Esophagus squamous epithelium (tissue), 5 donors: ENCODE measurements around the gene ZNF689. TPM values are rescaled to one million over a fixed set of nuclear protein-coding genes. Genes with fewer than 3 reads are reported as not detected.

Experiments used
- DNase-seq: peaks from one replicate; lab custom pipeline; 2025; lab: John Stamatoyannopoulos, UW
- H3K27ac ChIP-seq, 4 donors: fragments of 200-600 bp; sonication (generic); one replicate each; pipeline ENCODE4 v1.5.1; 2016 to 2019; ENCODE audit warnings: mild to moderate bottlenecking in 1 of 4
- H3K27me3 ChIP-seq, 4 donors: fragments of 200-600 bp; sonication (generic); 1 replicate in 3 of 4; 2 replicates in 1 of 4; pipeline versions ENCODE4 v1.5.1 to v1.6.0; 2017 to 2021; ENCODE audit warnings: antibody characterized with exemption in 1 of 4
- H3K36me3 ChIP-seq, 3 donors: fragments of 200-600 bp; sonication (generic); one replicate each; pipeline ENCODE4 v1.5.1; 2016 to 2019
- H3K4me1 ChIP-seq, 3 donors: fragments of 200-600 bp; sonication (generic); one replicate each; pipeline ENCODE4 v1.5.1; 2017 to 2019
- H3K4me3 ChIP-seq, 4 donors: fragments of 200-600 bp; sonication (generic); 1 replicate in 3 of 4; 2 replicates in 1 of 4; pipeline ENCODE4 v1.5.1; 2016 to 2019; ENCODE audit warnings: mild to moderate bottlenecking in 2 of 4, moderate library complexity in 1 of 4
- H3K9me3 ChIP-seq, 3 donors: fragments of 200-600 bp; sonication (generic); one replicate each; pipeline ENCODE4 v1.5.1; 2016 to 2019
- POLR2A ChIP-seq, 4 donors: fragments of 450-650 bp; IDR thresholded peaks; one replicate each; pipeline ENCODE4 v1.6.1; 2017; ENCODE audit warnings: antibody characterized with exemption in 4 of 4, mild to moderate bottlenecking in 4 of 4, moderate library complexity in 3 of 4
- WGBS, 2 donors: methylation state at CpG; one replicate each; pipeline ENCODE4 v1.1.5; 2018; 5-methylcytosine and 5-hydroxymethylcytosine counted together
- intact Hi-C: fragments of 100-400 bp; cut with DNase I; formaldehyde crosslinking; loops from one replicate; pipeline ENCODE4 v1.15.0; 2022
- total RNA-seq, 4 donors: library from RNA; depleted of rRNA; stranded (reverse); fragments of >200 nt; gene quantifications; one replicate each; pipeline ENCODE4 v1.1.0, GENCODE V29; 2016
- TF ChIP-seq, protein P1 (sequence below), 6 experiments: fragments of 450-650 bp in 4 of 6; fragments of 200-600 bp in 2 of 6; sonication (generic) in 2 of 6; IDR thresholded peaks; one replicate each; pipeline ENCODE4 v1.5.1; 2016 to 2019; ENCODE audit warnings: antibody characterized with exemption in 6 of 6, mild to moderate bottlenecking in 4 of 6, moderate library complexity in 4 of 6
- donor health status: DM: yes; HTN: yes; CAD: no.

The ZNF689 gene
- total RNA-seq, 4 donors from 2014 or later: 2.0 to 6.7 (median 3.8) TPM

DNA sequence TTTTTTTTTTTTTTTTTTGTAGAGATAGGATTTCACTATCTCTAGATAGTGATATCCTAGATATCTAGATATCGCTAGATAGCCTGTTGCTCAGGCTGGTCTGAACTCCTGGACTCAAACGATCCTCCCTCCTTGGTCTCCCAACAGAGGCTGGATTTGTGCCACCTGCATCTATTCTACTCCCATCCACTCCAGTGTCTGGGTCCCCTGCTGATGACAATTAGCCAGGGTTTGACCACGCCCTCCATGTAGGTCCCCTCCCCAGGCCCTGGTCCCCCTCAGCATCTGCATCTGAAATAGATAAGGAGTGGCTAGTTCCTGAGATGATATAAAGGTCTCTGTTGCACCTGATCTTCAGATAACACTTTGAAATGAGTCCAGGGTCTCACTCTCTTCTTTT lies 40.9 kb downstream of the ZNF689 start:
- intact Hi-C loops: no loop called here
- H3K4me1 ChIP-seq: peaks cover 27 to 53% (median 36%) of the 10 kb centered on the region in 3 donors
- no peak for TF ChIP-seq POLR2A (IDR thresholded peaks at IDR 0.05)
- TF ChIP-seq, protein P1, sequence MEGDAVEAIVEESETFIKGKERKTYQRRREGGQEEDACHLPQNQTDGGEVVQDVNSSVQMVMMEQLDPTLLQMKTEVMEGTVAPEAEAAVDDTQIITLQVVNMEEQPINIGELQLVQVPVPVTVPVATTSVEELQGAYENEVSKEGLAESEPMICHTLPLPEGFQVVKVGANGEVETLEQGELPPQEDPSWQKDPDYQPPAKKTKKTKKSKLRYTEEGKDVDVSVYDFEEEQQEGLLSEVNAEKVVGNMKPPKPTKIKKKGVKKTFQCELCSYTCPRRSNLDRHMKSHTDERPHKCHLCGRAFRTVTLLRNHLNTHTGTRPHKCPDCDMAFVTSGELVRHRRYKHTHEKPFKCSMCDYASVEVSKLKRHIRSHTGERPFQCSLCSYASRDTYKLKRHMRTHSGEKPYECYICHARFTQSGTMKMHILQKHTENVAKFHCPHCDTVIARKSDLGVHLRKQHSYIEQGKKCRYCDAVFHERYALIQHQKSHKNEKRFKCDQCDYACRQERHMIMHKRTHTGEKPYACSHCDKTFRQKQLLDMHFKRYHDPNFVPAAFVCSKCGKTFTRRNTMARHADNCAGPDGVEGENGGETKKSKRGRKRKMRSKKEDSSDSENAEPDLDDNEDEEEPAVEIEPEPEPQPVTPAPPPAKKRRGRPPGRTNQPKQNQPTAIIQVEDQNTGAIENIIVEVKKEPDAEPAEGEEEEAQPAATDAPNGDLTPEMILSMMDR (IDR thresholded peaks at IDR 0.05): no peak
- H3K27me3 ChIP-seq: no peaks in the 10 kb centered on the region
- DNase-seq: no peak
- no peaks in the 10 kb centered on the region for H3K9me3 ChIP-seq
- H3K36me3 ChIP-seq: peaks cover 0 to 6% (median 0%) of the 10 kb centered on the region in 3 donors
- no peak overlapping the region for H3K4me3 ChIP-seq
- H3K27ac ChIP-seq: no peak overlapping the region
- WGBS, 2 donors: 84 to 91% methylated on average over 3 of the region's 3 CpGs

GRCh38 chr16:30567991-30568638 lies 42.1 kb downstream of the ZNF689 start:
- Histone ChIP-seq H3K27me3 (no peaks in the 10 kb centered on the region), H3K4me3 (no peak overlapping the region), H3K9me3 (no peaks in the 10 kb centered on the region), H3K36me3 (peaks cover 0 to 6% (median 0%) of the 10 kb centered on the region in 3 donors), H3K27ac (peak overlapping the region; percentile 63 to 83 (median 68)), H3K4me1 (peaks cover 27 to 53% (median 36%) of the 10 kb centered on the region in 3 donors)
- DNase-seq: no peak
- peak in 1 of 4 donors; percentile 50 for TF ChIP-seq POLR2A (IDR thresholded peaks at IDR 0.05)
- TF ChIP-seq, protein P1 (IDR thresholded peaks at IDR 0.05): no peak
- intact Hi-C loops: no loop called here
- WGBS, 2 donors: 15 to 19% methylated on average over 6 of the region's 6 CpGs

GRCh38 chr16:30567160-30567990 lies 42.8 kb downstream of the ZNF689 start:
- Histone ChIP-seq H3K4me3 (no peak overlapping the region), H3K4me1 (peaks cover 21 to 47% (median 32%) of the 10 kb centered on the region in 3 donors), H3K9me3 (no peaks in the 10 kb centered on the region), H3K36me3 (peaks cover 0 to 6% (median 0%) of the 10 kb centered on the region in 3 donors), H3K27ac (peak overlapping the region; percentile 63 to 83 (median 68)), H3K27me3 (no peaks in the 10 kb centered on the region)
- DNase-seq: no peak
- intact Hi-C loops: no loop called here
- 55 to 59% methylated on average over 9 to 14 of the region's 14 CpGs for WGBS, 2 donors
- TF ChIP-seq, protein P1 (IDR thresholded peaks at IDR 0.05): no peak
- no peak for TF ChIP-seq POLR2A (IDR thresholded peaks at IDR 0.05)

DNA sequence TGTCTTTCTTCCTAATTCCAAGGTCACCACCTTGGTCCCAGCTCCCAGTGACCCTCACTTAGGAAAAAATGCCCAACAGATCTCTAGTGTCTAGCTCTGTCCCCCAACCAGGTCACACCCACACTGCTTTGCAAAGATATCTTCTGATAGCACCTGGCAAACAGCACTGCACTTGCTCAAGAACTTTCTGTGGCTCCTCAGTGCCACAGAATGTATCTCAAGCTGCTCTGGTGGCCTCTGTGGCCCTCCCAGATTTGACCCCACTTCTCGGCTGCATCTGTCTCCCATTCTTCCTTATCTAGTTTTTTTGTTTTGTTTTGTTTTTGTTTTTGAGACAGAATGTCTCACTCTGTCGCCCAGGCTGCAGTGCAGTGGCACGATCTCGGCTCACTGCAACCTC lies 43.7 kb downstream of the ZNF689 start:
- no peak overlapping the region for H3K4me3 ChIP-seq
- peaks cover 18 to 48% (median 28%) of the 10 kb centered on the region in 3 donors for H3K4me1 ChIP-seq
- no peaks in the 10 kb centered on the region for H3K27me3 ChIP-seq
- TF ChIP-seq POLR2A (IDR thresholded peaks at IDR 0.05): no peak
- TF ChIP-seq, protein P1 (IDR thresholded peaks at IDR 0.05): no peak
- intact Hi-C loops: no loop called here
- H3K9me3 ChIP-seq: no peaks in the 10 kb centered on the region
- peaks cover 0 to 6% (median 0%) of the 10 kb centered on the region in 3 donors for H3K36me3 ChIP-seq
- no peak for DNase-seq
- WGBS, 2 donors: 77 to 85% methylated on average over 4 of the region's 4 CpGs
- H3K27ac ChIP-seq: no peak overlapping the region

- intact Hi-C loops: no loop called here
- TF ChIP-seq, protein P1 (IDR thresholded peaks at IDR 0.05): no peak
- WGBS, 2 donors: 57 to 73% methylated on average over 8 of the region's 8 CpGs
- H3K4me1 ChIP-seq: peaks cover 15 to 50% (median 30%) of the 10 kb centered on the region in 3 donors
- DNase-seq: no peak
- H3K27ac ChIP-seq: no peak overlapping the region
- peaks cover 0 to 6% (median 0%) of the 10 kb centered on the region in 3 donors for H3K36me3 ChIP-seq
- H3K4me3 ChIP-seq: no peak overlapping the region
- H3K9me3 ChIP-seq: no peaks in the 10 kb centered on the region
- H3K27me3 ChIP-seq: no peaks in the 10 kb centered on the region
Measured at GRCh38 chr16:30565984-30566383, 44.2 kb downstream of the ZNF689 start.
